Breast epithelium (tissue), 3 donors: ENCODE measurements around the gene ST6GALNAC2.

ENCODE experiments used
- CTCF ChIP-seq, 3 donors: fragments of 450-650 bp; IDR thresholded peaks; one replicate each; pipeline ENCODE4 v1.5.1; 2016 to 2017; ENCODE audit warnings: antibody characterized with exemption in 3 of 3, mild to moderate bottlenecking in 3 of 3, moderate library complexity in 3 of 3
- POLR2A ChIP-seq: fragments of 450-650 bp; IDR thresholded peaks from one replicate; pipeline ENCODE4 v1.6.1; 2016; ENCODE audit warnings: antibody characterized with exemption, mild to moderate bottlenecking, moderate library complexity

- TF ChIP-seq CTCF (IDR thresholded peaks at IDR 0.05) (peak; percentile 52 to 68 (median 57)), POLR2A (no peak)
These were observed 38.4 kb downstream of the ST6GALNAC2 start for GRCh38 chr17:76547183-76547641.
